ENCODE data around the gene JCHAIN.

JCHAIN gene

GRCh38 chr4:70634482-70634881 is 31.8 kb downstream of the JCHAIN start:
- no peak for DNase-seq

DNA sequence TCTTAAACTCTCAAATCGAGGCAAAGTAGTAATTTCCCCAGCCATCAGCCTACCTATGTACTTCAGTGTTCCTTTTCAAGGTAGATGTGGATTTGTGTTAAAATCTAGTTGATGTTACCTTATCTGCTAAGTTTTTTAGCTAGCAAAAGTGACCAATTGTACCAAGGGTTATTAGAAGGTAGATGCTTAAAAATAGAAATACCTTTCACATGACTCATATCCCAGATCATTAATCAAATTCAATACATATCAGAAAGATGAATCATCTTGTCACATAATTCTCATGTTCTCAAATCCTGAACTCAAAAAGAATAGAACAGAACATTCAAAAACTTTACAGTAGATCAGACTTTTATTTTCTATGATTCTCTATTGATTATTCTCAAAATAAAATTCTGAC is 34.3 kb downstream of the JCHAIN start:
- no peak for DNase-seq

- DNase-seq, result no peak
These were observed 36.1 kb downstream of the JCHAIN start for GRCh38 chr4:70630162-70630561.

DNA sequence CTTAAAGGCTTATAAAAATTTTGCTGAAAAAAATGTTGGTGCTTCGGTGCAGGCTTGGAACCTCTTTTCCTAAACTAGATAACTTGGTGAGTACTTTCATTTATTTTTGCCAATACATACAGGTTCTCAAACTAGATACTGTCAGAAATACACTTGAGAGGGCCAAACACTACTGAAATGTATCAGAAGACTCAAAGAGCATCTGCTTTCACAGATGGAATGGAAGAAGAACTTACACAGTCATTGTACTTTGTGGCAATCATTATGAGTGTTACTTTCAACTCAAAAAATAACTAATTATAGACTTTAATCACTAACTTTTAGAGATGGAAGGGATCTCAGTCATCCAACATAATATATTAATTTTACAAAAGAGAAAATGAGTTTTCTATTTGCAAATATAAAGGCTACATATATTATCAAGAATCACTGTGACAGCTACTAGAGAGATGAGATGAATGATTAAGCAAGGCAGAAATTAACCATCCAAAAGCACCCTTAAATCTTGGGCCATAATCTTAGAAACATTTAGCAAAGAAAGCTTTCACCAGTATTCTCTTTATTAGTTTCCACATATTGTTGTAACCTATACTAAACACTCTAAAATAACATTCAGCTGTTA is 36.7 kb downstream of the JCHAIN start:
- no peak for DNase-seq

- DNase-seq, result no peak
These were observed 37.9 kb downstream of the JCHAIN start, which contains the start of gene ENAM for GRCh38 chr4:70628444-70628843. ENAM (plus strand) TSS chr4:70628744; CDS start chr4:70629501, 757 bp downstream.

GRCh38 chr4:70627620-70628019 is 38.7 kb downstream of the JCHAIN start:
- DNase-seq, result no peak

- DNase-seq, result no peak
These were observed 42.0 kb downstream of the JCHAIN start for GRCh38 chr4:70624226-70624793.

DNA sequence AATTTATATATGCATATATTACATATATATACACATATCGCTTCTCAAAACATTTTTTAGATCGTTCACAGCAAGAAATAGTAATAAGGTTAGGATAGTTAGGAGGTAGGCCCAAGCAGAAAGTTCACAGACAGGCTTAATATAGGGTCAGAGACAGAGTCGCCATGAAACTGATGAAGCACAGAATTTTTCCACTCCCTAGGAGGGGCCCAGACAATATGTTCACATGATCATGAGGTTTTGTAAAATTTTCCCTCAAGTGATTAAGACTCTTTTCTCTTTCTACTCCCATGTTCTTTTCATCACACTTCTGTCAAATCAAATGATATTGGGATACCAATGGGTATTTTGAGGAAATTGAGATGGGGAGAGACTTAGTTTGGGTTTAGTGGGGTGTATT is 43.0 kb downstream of the JCHAIN start:
- no peak for DNase-seq

DNA sequence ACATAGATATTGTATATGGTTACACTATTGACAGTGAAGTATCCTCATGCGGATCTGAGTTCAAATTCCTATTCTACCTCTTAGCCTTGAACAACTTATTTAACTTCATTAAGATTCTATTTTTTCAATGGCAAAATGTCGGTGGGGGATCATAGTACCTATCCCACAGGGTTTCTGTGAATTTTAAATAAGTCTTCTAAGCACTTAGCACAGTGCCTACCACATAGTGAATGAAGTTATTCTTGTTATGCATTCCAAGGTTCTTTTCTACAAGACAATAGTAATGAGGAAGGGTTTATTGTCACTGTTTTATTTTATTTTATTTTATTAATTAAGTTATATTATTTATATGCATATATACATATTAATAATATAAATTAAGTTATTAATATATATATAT is 46.5 kb downstream of the JCHAIN start:
- DNase-seq, result no peak

- DNase-seq, result no peak
These were observed 47.0 kb downstream of the JCHAIN start for GRCh38 chr4:70619288-70619687.

GRCh38 chr4:70614184-70614555 is 52.1 kb downstream of the JCHAIN start:
- DNase-seq, result no peak

- DNase-seq, result no peak
These were observed 52.8 kb downstream of the JCHAIN start for GRCh38 chr4:70613306-70614183.

DNA sequence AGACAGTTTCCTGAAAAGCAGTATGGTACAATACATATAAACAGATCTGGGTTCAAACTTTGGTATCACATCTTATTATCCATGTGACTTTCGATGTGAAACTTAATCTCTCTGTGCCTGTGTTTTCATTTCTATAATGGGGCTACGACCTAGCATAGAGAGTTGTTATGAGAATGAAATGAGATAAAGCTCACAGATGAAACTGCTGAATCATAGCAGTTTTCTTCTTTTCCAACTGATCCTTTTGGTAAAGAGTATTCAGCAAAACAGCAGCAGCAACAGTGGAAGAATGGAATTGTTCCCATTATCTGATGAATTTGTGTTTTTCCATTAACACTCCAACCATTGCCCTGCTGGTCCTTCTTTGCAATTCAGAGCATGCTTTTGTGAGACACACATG is 58.0 kb downstream of the JCHAIN start:
- no peak for DNase-seq

GRCh38 chr4:70607334-70607853 is 58.9 kb downstream of the JCHAIN start:
- no peak for DNase-seq

DNA sequence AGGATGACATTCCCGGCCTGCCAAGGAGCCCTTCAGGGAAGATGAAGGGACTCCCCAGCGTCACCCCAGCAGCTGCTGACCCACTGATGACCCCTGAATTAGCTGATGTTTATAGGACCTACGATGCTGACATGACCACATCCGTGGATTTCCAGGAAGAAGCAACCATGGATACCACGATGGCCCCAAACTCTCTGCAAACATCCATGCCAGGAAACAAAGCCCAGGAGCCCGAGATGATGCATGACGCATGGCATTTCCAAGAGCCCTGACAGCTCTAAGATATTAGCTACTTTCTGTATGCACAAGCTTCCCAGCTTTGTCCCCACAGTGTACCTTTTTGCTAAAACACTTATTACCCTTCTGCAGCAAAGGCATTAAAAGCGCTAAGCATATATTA is 59.8 kb downstream of the JCHAIN start:
- DNase-seq, result no peak
